ENCODE results near the gene SLC8A3. TPM values are rescaled to one million over a fixed set of nuclear protein-coding genes. Genes with fewer than 3 reads are reported as not detected.

Gene SLC8A3
- polyA plus RNA-seq, 3 donors = 0.01 TPM; not detected in 2

- Histone ChIP-seq H3K9ac (ENCODE audit: insufficient read depth, low read length, poor library complexity, severe bottlenecking) (no peak overlapping the region), H3K4me2 (replicated peaks; ENCODE audit: extremely low read depth, low read length, poor library complexity, severe bottlenecking) (no peak overlapping the region), H3K36me3 (replicated peaks in 1 of 2; ENCODE audit: control insufficient read depth in 1 of 2, insufficient read depth in 2 of 2, low read length in 2 of 2) (no peaks in the 10 kb centered on the region), H2AFZ (ENCODE audit: insufficient read depth, low read depth, low read length, poor library complexity, severe bottlenecking) (no peak overlapping the region), H3K79me2 (ENCODE audit: insufficient read depth, low read length) (no peaks in the 10 kb centered on the region), H3K27me3 (ENCODE audit: control insufficient read depth in 2 of 2, insufficient read depth in 2 of 2, low read length in 2 of 2) (peaks cover 0 to 2% of the 10 kb centered on the region in 2 donors), H3K4me1 (ENCODE audit: control insufficient read depth in 1 of 2, insufficient read depth in 2 of 2, low read length in 2 of 2) (no peaks in the 10 kb centered on the region), H4K20me1 (ENCODE audit: insufficient read depth, low read length) (no peaks in the 10 kb centered on the region), H3K4me3 (replicated peaks in 1 of 3; ENCODE audit: low read depth in 2 of 3, low read length in 3 of 3) (no peak overlapping the region), H3K27ac (ENCODE audit: low read depth in 1 of 2, low read length in 2 of 2) (no peak overlapping the region), H3K9me3 (replicated peaks in 1 of 2; ENCODE audit: control insufficient read depth in 1 of 2, insufficient read depth in 1 of 2, low read length in 2 of 2) (no peaks in the 10 kb centered on the region)
- H3K27me3 Mint-ChIP-seq (ENCODE audit: low read depth in 3 of 3) = peaks cover 3 to 12% (median 9%) of the 10 kb centered on the region in 3 donors
- no peak for TF ChIP-seq CTCF (IDR thresholded peaks at IDR 0.05)
- WGBS (ENCODE audit: insufficient coverage) = 90% methylated on average over 1 of the region's 1 CpG
- no peak overlapping the region for H3K4me3 Mint-ChIP-seq
- no peak for DNase-seq
- no peak overlapping the region for H3K27ac Mint-ChIP-seq
- intact Hi-C loops (cut with micrococcal nuclease) = no loop called here
- no peaks in the 10 kb centered on the region for H3K36me3 Mint-ChIP-seq
- no peaks in the 10 kb centered on the region for H3K4me1 Mint-ChIP-seq
- H3K9me3 Mint-ChIP-seq = peaks cover under 1 to 5% (median 2%) of the 10 kb centered on the region in 7 donors
Observed at GRCh38 chr14:70180718-70181117, 8.0 kb downstream of the SLC8A3 start.

- DNase-seq = no peak
- WGBS (ENCODE audit: insufficient coverage) = 70% methylated on average over 3 of the region's 3 CpGs
- no peaks in the 10 kb centered on the region for H3K36me3 ChIP-seq (replicated peaks in 1 of 2; ENCODE audit: control insufficient read depth in 1 of 2, insufficient read depth in 2 of 2, low read length in 2 of 2)
- intact Hi-C loops (cut with micrococcal nuclease) = no loop called here
- Mint-ChIP-seq H3K9me3 (peaks cover 0 to 4% (median 2%) of the 10 kb centered on the region in 7 donors), H3K27ac (peak overlapping the region in 1 of 7 donors; percentile 73), H3K4me1 (no peaks in the 10 kb centered on the region), H3K4me3 (no peak overlapping the region), H3K27me3 (ENCODE audit: low read depth in 3 of 3) (peaks cover 3 to 9% (median 3%) of the 10 kb centered on the region in 3 donors), H3K36me3 (no peaks in the 10 kb centered on the region)
- peaks cover 0 to 3% of the 10 kb centered on the region in 2 donors for H3K27me3 ChIP-seq (ENCODE audit: control insufficient read depth in 2 of 2, insufficient read depth in 2 of 2, low read length in 2 of 2)
- H4K20me1 ChIP-seq (ENCODE audit: insufficient read depth, low read length) = no peaks in the 10 kb centered on the region
- H3K27ac ChIP-seq (ENCODE audit: low read depth in 1 of 2, low read length in 2 of 2) = no peak overlapping the region
- TF ChIP-seq CTCF (IDR thresholded peaks at IDR 0.05) = no peak
- no peak overlapping the region for H3K4me3 ChIP-seq (replicated peaks in 1 of 3; ENCODE audit: low read depth in 2 of 3, low read length in 3 of 3)
- H3K4me2 ChIP-seq (replicated peaks; ENCODE audit: extremely low read depth, low read length, poor library complexity, severe bottlenecking) = no peak overlapping the region
- H3K9me3 ChIP-seq (replicated peaks in 1 of 2; ENCODE audit: control insufficient read depth in 1 of 2, insufficient read depth in 1 of 2, low read length in 2 of 2) = no peaks in the 10 kb centered on the region
- H3K9ac ChIP-seq (ENCODE audit: insufficient read depth, low read length, poor library complexity, severe bottlenecking) = no peak overlapping the region
- peaks cover 0 to under 1% of the 10 kb centered on the region in 2 donors for H3K4me1 ChIP-seq (ENCODE audit: control insufficient read depth in 1 of 2, insufficient read depth in 2 of 2, low read length in 2 of 2)
- H2AFZ ChIP-seq (ENCODE audit: insufficient read depth, low read depth, low read length, poor library complexity, severe bottlenecking) = no peak overlapping the region
- H3K79me2 ChIP-seq (ENCODE audit: insufficient read depth, low read length) = no peaks in the 10 kb centered on the region
Observed at GRCh38 chr14:70177081-70177800, 11.5 kb downstream of the SLC8A3 start.

Data from CD14-positive monocyte (primary cell).